HepG2 (cell line): ENCODE measurements around the gene PPFIA3.

Experiments
- RBM39 ChIP-seq: fragments of 200-400 bp; formaldehyde crosslinking; IDR thresholded peaks from one replicate; pipeline ENCODE4 v1.6.1; 2018; ENCODE audit warnings: antibody characterized with exemption, mild to moderate bottlenecking, low read depth, low read length; ENCODE audit not compliant: poor library complexity, severe bottlenecking
- SIN3A ChIP-seq: IDR thresholded peaks from 2 replicates; pipeline ENCODE4 v1.6.1; 2011; ENCODE audit warnings: low read depth, mild to moderate bottlenecking, control low read depth, low read length, borderline replicate concordance
- ZNF251 ChIP-seq: sonication (generic); formaldehyde crosslinking; IDR thresholded peaks from 2 replicates; pipeline ENCODE4 v1.9.0; 2021; ENCODE audit warnings: mild to moderate bottlenecking, missing genetic modification reagents
- TF ChIP-seq, protein P1 (sequence below): sonication (generic); formaldehyde crosslinking; IDR thresholded peaks from 2 replicates; pipeline ENCODE4 v1.9.0; 2021; ENCODE audit warnings: missing genetic modification reagents, borderline replicate concordance

DNA sequence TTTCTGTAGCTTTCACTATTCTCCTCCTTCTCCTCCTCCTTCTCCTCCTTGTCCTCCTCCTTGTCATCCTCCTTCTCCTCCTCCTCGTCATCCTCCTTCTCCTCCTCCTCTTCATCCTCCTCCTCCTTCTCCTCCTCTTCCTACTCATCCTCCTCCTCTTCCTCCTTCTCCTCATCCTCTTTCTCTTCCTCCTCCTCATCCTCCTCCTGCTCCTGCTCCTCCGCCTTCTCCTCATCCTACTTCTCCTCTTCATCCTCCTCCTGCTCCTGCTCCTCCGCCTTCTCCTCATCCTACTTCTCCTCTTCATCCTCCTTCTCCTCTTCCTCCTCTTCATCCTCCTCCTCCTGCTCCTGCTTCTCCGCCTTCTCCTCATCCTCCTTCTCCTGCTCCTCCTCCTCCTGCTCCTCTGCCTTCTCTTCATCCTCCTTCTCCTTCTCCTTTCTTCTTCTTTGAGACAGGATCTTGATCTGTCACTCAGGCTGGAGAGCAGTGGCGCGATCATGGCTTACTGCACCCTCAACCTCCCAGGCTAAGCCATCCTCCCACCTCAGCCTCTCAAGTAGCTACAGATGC is 74.6 kb downstream of the PPFIA3 start:
- TF ChIP-seq ZNF251 (CRISPR knock-in tag) (no peak), SIN3A (no peak), RBM39 (no peak)
- TF ChIP-seq, protein P1, sequence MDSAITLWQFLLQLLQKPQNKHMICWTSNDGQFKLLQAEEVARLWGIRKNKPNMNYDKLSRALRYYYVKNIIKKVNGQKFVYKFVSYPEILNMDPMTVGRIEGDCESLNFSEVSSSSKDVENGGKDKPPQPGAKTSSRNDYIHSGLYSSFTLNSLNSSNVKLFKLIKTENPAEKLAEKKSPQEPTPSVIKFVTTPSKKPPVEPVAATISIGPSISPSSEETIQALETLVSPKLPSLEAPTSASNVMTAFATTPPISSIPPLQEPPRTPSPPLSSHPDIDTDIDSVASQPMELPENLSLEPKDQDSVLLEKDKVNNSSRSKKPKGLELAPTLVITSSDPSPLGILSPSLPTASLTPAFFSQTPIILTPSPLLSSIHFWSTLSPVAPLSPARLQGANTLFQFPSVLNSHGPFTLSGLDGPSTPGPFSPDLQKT (CRISPR knock-in tag): no peak
